H1 (cell line): ENCODE measurements around the gene KLRK1. TPM values are rescaled to one million over a fixed set of nuclear protein-coding genes. Genes with fewer than 3 reads are reported as not detected.

Source experiments
- BACH1 ChIP-seq: IDR thresholded peaks from 2 replicates; pipeline ENCODE4 v1.6.1; 2012; ENCODE audit warnings: low read length, improper control_type of control experiment
- EP300 ChIP-seq, 2 experiments: IDR thresholded peaks; 1 replicate in 1 of 2; 2 replicates in 1 of 2; pipeline ENCODE4 v1.6.1; 2011 to 2012; ENCODE audit warnings: low read depth in 2 of 2, low read length in 2 of 2, mild to moderate bottlenecking in 2 of 2, borderline replicate concordance in 1 of 2, inconsistent platforms in 1 of 2, moderate library complexity in 1 of 2
- JUN ChIP-seq: IDR thresholded peaks from 2 replicates; pipeline ENCODE4 v1.6.1; 2011; ENCODE audit warnings: low read depth, mild to moderate bottlenecking, improper control_type of control experiment, low read length
- SP2 ChIP-seq: IDR thresholded peaks from 2 replicates; pipeline ENCODE4 v1.6.1; 2012; ENCODE audit warnings: mild to moderate bottlenecking, low read length, inconsistent platforms
- polyA plus RNA-seq, 7 experiments: library from polyadenylated mRNA; depleted of rRNA in 3 of 7; stranded (reverse) in 5 of 7; unstranded in 2 of 7; fragments of >200 nt in 5 of 7; fragments of 200-250 nt in 2 of 7; gene quantifications; 1 replicate in 5 of 7; 2 replicates in 1 of 7; 4 replicates in 1 of 7; pipeline versions ENCODE4 v1.2.1 to v1.2.3, GENCODE V29; 2011 to 2013; ENCODE audit warnings: missing spikeins in 2 of 7, mixed read lengths in 2 of 7
- total RNA-seq: library from RNA; stranded (reverse); fragmentation: NEBNext Ultra II Directional; extraction: Animal tissue kit (Norgen Biotek cat#: 25700); gene quantifications from 2 replicates; pipeline ENCODE4 v1.2.1, GENCODE V29; 2021

The KLRK1 gene
- total and polyA plus RNA-seq, 2 of the 8 experiments (the other 6 are each of a cell fraction or from before 2014, with no cell fraction given), result not detected

DNA sequence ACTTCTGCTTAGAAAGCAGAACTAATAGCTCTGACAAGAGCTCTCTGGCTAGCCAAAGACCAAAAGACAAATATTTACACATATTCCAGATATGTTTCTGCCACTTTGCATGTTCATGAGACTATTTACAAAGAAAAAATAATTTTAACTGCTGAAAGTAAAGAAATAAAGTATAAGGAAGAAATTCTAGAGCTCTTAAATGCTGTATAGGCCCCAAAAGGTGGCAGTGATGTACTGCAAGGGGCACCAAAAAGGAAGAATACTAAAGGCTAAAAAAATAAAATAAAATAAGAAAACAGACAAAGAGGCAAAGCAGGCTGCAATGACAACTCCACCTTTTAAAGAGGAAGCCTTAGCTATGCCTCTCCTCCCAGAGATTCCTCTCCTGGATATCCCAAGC is 23.0 kb downstream of the KLRK1 start (continued):
- no peak for TF ChIP-seq EP300 (IDR thresholded peaks at IDR 0.05; ENCODE audit: borderline replicate concordance in 1 of 2, low read depth in 2 of 2, low read length in 2 of 2)
- TF ChIP-seq JUN, result no peak
- TF ChIP-seq SP2, result no peak
- no peak for TF ChIP-seq BACH1
